RPMI7951 (cell line): Measurements from ENCODE around the gene CCDC192. TPM values are rescaled to one million over a fixed set of nuclear protein-coding genes. Genes with fewer than 3 reads are reported as not detected.

ENCODE experiments used
- DNase-seq: peaks from one replicate; pipeline ENCODE4 v3.0.0-alpha.2; 2012; ENCODE audit warnings: low read depth
- total RNA-seq: library from RNA; depleted of rRNA; stranded (reverse); fragments of >200 nt; shearing (Covaris generic); gene quantifications from 2 replicates; pipeline ENCODE4 v1.2.3, GENCODE V29; 2014; rRNA removed

Gene CCDC192
- total RNA-seq, 1 experiment from 2014 or later, result not detected

DNA sequence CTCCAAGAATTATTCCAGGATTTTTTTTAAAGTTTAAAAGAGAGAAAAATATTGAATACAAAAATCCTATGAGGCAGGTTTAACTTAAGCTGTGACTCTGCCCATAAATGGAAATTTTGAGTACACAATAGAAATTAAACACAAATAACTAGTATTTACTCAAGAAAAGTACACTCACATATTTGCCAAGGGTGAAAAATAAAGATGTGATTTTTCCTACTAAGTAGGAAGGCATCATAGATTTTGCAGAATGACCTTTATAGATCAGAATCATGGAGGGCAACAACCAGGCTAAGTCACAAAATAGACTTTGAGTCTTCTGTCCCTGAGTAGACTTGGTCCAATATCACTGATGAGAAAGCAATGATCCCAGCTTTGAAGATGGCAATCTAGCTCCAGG is 277.7 kb downstream of the CCDC192 start:
- no peak for DNase-seq

DNA sequence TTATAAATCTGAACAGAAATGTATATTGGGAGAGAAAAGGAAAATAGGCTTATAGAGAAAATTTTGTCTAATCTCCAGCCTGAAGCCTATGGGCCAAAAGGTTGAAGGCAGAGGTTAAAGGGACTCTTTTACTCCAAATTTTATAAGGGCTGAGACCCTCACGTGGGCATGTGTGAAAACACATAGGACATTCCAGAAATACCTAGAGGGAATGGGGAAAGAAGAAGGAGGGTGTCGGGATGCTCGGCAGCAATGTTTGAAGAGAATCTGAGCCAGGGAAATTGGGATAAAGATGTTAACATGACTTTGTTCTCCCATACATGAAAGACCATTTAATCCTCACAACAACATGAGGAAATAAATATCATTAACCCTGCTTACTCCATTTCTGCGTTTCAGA is 278.3 kb downstream of the CCDC192 start:
- DNase-seq, result no peak

DNA sequence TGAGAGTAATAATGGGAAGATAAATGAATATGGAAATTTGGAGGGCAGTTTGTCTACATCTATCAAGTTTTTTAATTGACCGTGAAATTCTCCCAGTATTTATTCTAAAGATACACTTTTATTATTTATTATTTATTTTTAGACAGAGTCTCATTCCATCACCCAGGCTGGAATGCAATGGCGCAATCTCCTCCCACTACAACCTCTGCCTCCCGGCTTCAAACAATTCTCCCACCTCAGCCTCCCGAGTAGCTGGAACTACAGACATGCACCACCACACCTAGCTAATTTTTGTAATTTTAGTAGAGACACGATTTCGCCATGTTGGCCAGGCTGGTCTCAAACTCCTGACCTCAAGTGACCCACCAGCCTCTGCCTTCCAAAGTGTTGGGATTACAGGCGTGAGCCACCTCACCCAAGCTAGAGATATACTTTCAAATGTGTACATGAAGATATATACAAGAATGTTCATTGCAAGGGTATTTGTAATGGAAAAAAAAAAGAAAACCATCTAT is 282.7 kb downstream of the CCDC192 start:
- no peak for DNase-seq

DNA sequence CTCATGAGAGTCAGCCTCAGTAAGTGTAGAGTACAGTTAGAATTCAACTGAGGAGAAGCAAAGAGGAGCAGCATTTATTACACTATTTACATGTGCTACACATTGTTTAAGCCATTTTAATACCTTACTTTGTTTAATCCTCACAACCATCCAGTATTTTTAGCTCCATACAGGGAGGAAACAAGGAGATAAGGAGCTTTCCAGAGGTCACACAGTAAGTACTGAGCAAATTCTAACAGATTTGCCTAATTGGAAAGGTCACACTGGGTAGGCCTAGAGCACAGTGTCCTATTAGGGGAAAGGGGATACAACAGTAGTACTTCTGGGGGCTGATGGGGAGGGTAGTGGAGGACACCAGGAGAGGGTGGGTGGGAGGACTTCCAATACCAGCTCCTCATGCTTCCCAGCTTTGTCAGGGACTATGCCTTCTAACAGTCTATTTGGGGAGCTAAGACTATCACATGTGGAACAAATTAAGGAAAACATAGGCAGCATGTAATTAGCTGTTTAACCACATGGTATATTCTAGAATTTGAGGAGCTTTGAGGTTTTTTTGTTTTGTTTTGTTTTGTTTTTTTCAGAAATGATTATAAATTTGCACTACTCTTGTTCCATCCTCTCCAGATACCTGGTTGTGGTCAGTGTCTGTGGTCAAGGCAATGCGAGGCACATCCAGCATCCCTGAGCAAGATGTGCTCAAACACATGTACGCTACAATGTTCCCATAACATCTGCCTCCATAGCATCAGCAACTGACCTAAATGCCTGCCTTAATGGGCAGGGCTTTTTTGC is 284.4 kb downstream of the CCDC192 start:
- DNase-seq, result peak; percentile 62

DNA sequence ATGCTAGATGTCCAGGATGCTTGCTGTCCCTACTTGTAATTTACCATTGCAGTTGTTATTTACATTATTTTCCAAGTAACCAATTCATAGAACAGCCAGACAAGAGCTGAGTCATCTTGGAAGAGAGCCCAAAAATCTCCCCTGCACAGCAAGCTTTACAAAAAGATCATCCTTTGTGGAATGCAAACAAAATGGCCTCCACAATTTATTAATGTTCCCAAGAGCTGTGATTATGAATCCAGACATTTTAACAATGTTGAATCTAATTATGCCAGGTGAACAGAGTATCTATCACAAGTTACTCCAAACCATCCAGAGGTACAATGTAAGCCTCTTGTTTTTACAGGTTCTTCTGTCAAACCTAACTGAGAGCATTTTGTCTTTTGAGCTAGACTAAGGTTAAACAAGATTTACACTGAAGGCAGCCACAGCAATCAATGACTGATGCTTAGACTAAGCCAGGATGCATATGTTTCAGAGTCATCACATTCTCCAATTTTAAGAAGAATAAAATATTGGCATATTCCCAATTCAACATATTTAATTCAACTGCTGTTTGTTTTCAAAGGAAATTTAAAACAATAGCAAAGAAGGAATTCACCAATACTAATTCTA is 285.1 kb downstream of the CCDC192 start:
- peak; percentile 84 for DNase-seq

Other genes with a start within 250 kb of the CCDC192 start
- 44.6 and 52.3 TPM in 2 replicates for gene PRRC1, start 185.8 kb upstream of the CCDC192 start, total RNA-seq
- not detected in 2 replicates for gene CTXN3, start 54.3 kb upstream of the CCDC192 start, total RNA-seq